Liver (tissue), 3 donors: ENCODE data around the gene OLFM4.

ENCODE experiments used
- GABPA ChIP-seq, 2 donors: IDR thresholded peaks in 1 of 2; conservative IDR thresholded peaks in 1 of 2; 2 replicates each; pipeline ENCODE4 v1.6.1; 2016; ENCODE audit warnings: antibody characterized with exemption in 2 of 2, mild to moderate bottlenecking in 1 of 2, moderate library complexity in 1 of 2
- HNF4A ChIP-seq, 2 donors: conservative IDR thresholded peaks; 2 replicates each; pipeline ENCODE4 v1.6.1; 2016; ENCODE audit warnings: antibody characterized with exemption in 2 of 2, mild to moderate bottlenecking in 2 of 2
- JUND ChIP-seq, 2 donors: IDR thresholded peaks; 2 replicates each; pipeline ENCODE4 v1.6.1; 2016; ENCODE audit warnings: antibody characterized with exemption in 2 of 2
- RAD21 ChIP-seq, 2 donors: IDR thresholded peaks; 2 replicates each; pipeline ENCODE4 v1.6.1; 2016; ENCODE audit warnings: antibody characterized with exemption in 2 of 2, mild to moderate bottlenecking in 2 of 2
- RXRA ChIP-seq, 2 donors: IDR thresholded peaks; 2 replicates each; pipeline ENCODE4 v1.6.1; 2017 to 2018; ENCODE audit warnings: antibody characterized with exemption in 2 of 2, mild to moderate bottlenecking in 1 of 2
- SP1 ChIP-seq: IDR thresholded peaks from 2 replicates; pipeline ENCODE4 v1.6.1; 2018; ENCODE audit warnings: antibody characterized with exemption, mild to moderate bottlenecking
- TAF1 ChIP-seq: conservative IDR thresholded peaks from 2 replicates; pipeline ENCODE4 v1.6.1; 2016; ENCODE audit warnings: antibody characterized with exemption, mild to moderate bottlenecking
- YY1 ChIP-seq: IDR thresholded peaks from 2 replicates; pipeline ENCODE4 v1.6.1; 2016; ENCODE audit warnings: antibody characterized with exemption, mild to moderate bottlenecking
- TF ChIP-seq, protein P1 (sequence below): IDR thresholded peaks from 2 replicates; pipeline ENCODE4 v1.6.1; 2016; ENCODE audit warnings: antibody characterized with exemption, mild to moderate bottlenecking
- TF ChIP-seq, protein P2 (sequence below): IDR thresholded peaks from 2 replicates; pipeline ENCODE4 v1.6.1; 2016; ENCODE audit warnings: antibody characterized with exemption
- TF ChIP-seq, protein P3 (sequence below): fragments of 150-350 bp; IDR thresholded peaks from 2 replicates; pipeline ENCODE4 v1.5.1; 2017; ENCODE audit warnings: improper control_type of control experiment, low read depth, low read length; ENCODE audit not compliant: missing input control
- donor health status: healthy.
- donor health status: healthy.

DNA sequence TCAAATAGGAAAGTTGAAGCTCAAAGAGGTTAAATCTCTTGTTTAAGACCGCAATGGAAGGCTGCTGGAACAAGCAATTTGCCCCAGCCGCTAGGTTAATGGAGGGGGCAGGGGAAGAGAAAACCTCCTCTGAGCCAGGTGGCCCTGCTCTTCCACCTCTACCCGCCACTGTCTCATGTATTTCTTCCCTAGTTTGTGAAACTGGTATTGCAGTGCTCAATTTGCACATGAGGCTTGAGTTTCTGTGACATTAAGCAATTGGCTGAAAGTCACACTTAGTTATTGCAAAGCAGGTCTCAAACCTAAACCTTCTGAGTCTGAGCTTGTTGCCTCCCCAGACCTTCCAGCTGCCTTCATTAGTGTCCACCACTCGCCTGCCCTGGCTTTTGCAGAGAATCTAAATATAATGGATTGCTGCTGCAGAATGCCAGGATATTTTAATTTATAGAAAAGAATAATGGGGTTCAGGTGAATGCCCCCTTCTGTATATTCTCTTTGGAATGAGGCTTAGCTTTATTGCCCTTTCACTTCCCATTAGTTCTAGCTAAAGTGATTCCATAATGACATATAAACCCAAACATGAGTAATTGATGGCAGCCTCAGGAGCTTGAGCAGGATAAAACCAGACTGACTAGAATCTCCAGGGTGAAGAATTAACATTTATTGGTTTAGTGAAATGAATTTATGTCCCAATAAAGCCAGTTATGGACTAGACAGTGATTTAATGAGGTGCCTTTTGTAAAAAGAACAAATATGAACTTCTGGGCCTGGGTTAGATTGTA lies 27.0 kb upstream of the OLFM4 start:
- TF ChIP-seq YY1 (no peak), TAF1 (no peak), HNF4A (conservative IDR thresholded peaks at IDR 0.05) (no peak), GABPA (IDR thresholded peaks at IDR 0.05 in 1 of 2, conservative IDR thresholded peaks at IDR 0.05 in 1 of 2) (no peak), SP1 (no peak), JUND (IDR thresholded peaks at IDR 0.05) (no peak), RAD21 (IDR thresholded peaks at IDR 0.05) (no peak), RXRA (IDR thresholded peaks at IDR 0.05) (no peak)
- TF ChIP-seq, protein P1, sequence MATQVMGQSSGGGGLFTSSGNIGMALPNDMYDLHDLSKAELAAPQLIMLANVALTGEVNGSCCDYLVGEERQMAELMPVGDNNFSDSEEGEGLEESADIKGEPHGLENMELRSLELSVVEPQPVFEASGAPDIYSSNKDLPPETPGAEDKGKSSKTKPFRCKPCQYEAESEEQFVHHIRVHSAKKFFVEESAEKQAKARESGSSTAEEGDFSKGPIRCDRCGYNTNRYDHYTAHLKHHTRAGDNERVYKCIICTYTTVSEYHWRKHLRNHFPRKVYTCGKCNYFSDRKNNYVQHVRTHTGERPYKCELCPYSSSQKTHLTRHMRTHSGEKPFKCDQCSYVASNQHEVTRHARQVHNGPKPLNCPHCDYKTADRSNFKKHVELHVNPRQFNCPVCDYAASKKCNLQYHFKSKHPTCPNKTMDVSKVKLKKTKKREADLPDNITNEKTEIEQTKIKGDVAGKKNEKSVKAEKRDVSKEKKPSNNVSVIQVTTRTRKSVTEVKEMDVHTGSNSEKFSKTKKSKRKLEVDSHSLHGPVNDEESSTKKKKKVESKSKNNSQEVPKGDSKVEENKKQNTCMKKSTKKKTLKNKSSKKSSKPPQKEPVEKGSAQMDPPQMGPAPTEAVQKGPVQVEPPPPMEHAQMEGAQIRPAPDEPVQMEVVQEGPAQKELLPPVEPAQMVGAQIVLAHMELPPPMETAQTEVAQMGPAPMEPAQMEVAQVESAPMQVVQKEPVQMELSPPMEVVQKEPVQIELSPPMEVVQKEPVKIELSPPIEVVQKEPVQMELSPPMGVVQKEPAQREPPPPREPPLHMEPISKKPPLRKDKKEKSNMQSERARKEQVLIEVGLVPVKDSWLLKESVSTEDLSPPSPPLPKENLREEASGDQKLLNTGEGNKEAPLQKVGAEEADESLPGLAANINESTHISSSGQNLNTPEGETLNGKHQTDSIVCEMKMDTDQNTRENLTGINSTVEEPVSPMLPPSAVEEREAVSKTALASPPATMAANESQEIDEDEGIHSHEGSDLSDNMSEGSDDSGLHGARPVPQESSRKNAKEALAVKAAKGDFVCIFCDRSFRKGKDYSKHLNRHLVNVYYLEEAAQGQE: no peak
- TF ChIP-seq, protein P2, sequence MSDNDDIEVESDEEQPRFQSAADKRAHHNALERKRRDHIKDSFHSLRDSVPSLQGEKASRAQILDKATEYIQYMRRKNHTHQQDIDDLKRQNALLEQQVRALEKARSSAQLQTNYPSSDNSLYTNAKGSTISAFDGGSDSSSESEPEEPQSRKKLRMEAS: no peak
- TF ChIP-seq, protein P3, sequence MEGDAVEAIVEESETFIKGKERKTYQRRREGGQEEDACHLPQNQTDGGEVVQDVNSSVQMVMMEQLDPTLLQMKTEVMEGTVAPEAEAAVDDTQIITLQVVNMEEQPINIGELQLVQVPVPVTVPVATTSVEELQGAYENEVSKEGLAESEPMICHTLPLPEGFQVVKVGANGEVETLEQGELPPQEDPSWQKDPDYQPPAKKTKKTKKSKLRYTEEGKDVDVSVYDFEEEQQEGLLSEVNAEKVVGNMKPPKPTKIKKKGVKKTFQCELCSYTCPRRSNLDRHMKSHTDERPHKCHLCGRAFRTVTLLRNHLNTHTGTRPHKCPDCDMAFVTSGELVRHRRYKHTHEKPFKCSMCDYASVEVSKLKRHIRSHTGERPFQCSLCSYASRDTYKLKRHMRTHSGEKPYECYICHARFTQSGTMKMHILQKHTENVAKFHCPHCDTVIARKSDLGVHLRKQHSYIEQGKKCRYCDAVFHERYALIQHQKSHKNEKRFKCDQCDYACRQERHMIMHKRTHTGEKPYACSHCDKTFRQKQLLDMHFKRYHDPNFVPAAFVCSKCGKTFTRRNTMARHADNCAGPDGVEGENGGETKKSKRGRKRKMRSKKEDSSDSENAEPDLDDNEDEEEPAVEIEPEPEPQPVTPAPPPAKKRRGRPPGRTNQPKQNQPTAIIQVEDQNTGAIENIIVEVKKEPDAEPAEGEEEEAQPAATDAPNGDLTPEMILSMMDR: no peak
